Right lobe of liver (tissue), 6 donors: ENCODE results near the gene MAST4. TPM values are rescaled to one million over a fixed set of nuclear protein-coding genes. Genes with fewer than 3 reads are reported as not detected.

ENCODE experiments used
- ATAC-seq, 4 donors: fragments of 200-7000 bp; cut with Tn5 transposase; one replicate each; pipeline ENCODE4 v1.9.1; 2020; ENCODE audit warnings: mild to moderate bottlenecking in 4 of 4, moderate library complexity in 4 of 4
- DNase-seq, 3 donors: peaks; one replicate each; pipeline ENCODE4 v3.0.0-alpha.2; 2020
- H3K27ac ChIP-seq, 3 donors: fragments of 200-600 bp; one replicate each; pipeline ENCODE4 v1.8.0; 2022
- H3K27me3 ChIP-seq, 2 donors: fragments of 200-600 bp; one replicate each; pipeline ENCODE4 v1.8.0; 2022
- H3K36me3 ChIP-seq, 4 donors: fragments of 200-600 bp; sonication (generic) in 1 of 4; one replicate each; pipeline versions ENCODE4 v1.5.1 to v1.8.0; 2017 to 2022; ENCODE audit warnings: control low read depth in 1 of 4
- H3K4me1 ChIP-seq, 4 donors: fragments of 200-600 bp; sonication (generic) in 1 of 4; one replicate each; pipeline versions ENCODE4 v1.5.1 to v1.8.0; 2017 to 2022; ENCODE audit warnings: control low read depth in 1 of 4
- H3K4me3 ChIP-seq, 3 donors: fragments of 200-600 bp; one replicate each; pipeline ENCODE4 v1.8.0; 2022
- H3K9me3 ChIP-seq, 4 donors: fragments of 200-600 bp; sonication (generic) in 1 of 4; one replicate each; pipeline versions ENCODE4 v1.5.1 to v1.8.0; 2017 to 2022; ENCODE audit warnings: control low read depth in 1 of 4
- CTCF ChIP-seq, 4 donors: fragments of 200-600 bp in 3 of 4; fragments of 450-650 bp in 1 of 4; IDR thresholded peaks; one replicate each; pipeline versions ENCODE4 v1.5.1 to v1.8.0; 2016 to 2022; ENCODE audit warnings: antibody characterized with exemption in 4 of 4, mild to moderate bottlenecking in 2 of 4
- POLR2A ChIP-seq: fragments of 450-650 bp; IDR thresholded peaks from one replicate; pipeline ENCODE4 v1.6.1; 2017; ENCODE audit warnings: antibody characterized with exemption, mild to moderate bottlenecking
- WGBS: methylation state at CpG from one replicate; pipeline ENCODE4 v1.1.6; 2018; ENCODE audit warnings: low coverage, low lambda C conversion rate; ENCODE audit not compliant: insufficient coverage; ENCODE audit errors: missing lambda C conversion rate; 5-methylcytosine and 5-hydroxymethylcytosine counted together
- intact Hi-C, 2 donors: fragments of 100-400 bp; cut with DNase I; formaldehyde crosslinking; loops; one replicate each; pipeline versions ENCODE4 v1.11.2 to v1.14.1; 2022
- total RNA-seq, 6 experiments: library from RNA; depleted of rRNA in 2 of 6; stranded (reverse); fragments of >200 nt in 2 of 6; fragmentation: NEBNext Ultra II Directional in 3 of 6; extraction: Animal tissue kit (Norgen Biotek cat#: 25700) in 3 of 6; gene quantifications; one replicate each; pipeline versions ENCODE4 v1.1.0 to v1.2.4, GENCODE V29; 2016 to 2023
- donor health status: DM: no; HTN: yes; CAD: no.
- donor health status: DM: no; HTN: no; CAD: no.
- donor health status: DM: no; HTN: no; CAD: no.
- donor health status: DM: no; HTN: yes; CAD: no.
- donor health status: DM: no; HTN: yes; CAD: no.

Gene MAST4
- total RNA-seq, 6 experiments from 2014 or later, result 9.4 to 23.5 (median 13.9) TPM

DNA sequence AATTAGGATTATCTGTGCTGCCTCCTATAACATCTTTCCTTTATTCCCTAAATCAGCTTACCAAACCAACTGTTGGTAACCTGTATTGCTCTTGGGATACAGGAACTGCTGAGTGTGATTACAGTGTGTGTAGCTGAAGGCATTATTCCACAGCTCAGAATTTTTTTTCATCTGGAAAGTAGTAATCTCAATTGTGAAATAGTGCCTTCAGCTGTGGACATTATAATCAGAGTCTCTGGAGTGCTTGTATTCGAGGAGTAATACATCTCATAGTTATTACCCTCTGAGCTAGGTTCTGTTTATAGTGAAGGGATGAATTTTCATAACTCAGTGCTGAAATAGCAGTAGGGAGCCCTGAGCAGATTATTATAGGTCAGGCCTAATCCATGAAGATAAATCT is 199.5 kb downstream of the MAST4 start:
- ATAC-seq (no peak), DNase-seq (no peak)
- Histone ChIP-seq H3K27me3 (no peaks in the 10 kb centered on the region), H3K4me1 (no peaks in the 10 kb centered on the region), H3K27ac (no peak overlapping the region), H3K9me3 (no peaks in the 10 kb centered on the region), H3K4me3 (no peak overlapping the region), H3K36me3 (no peaks in the 10 kb centered on the region)
- WGBS, result 67% methylated on average over 1 of the region's 1 CpG
- TF ChIP-seq CTCF (IDR thresholded peaks at IDR 0.05) (no peak), POLR2A (no peak)
- intact Hi-C loops, result no loop called here

GRCh38 chr5:66796305-66797292 is 200.4 kb downstream of the MAST4 start:
- Histone ChIP-seq H3K36me3 (no peaks in the 10 kb centered on the region), H3K27me3 (no peaks in the 10 kb centered on the region), H3K4me3 (no peak overlapping the region), H3K9me3 (no peaks in the 10 kb centered on the region), H3K27ac (no peak overlapping the region), H3K4me1 (no peaks in the 10 kb centered on the region)
- no peak for TF ChIP-seq CTCF (IDR thresholded peaks at IDR 0.05)
- no peak for TF ChIP-seq POLR2A
- DNase-seq, result no peak
- intact Hi-C loops, result no loop called here
- peak in 1 of 4 donors; percentile 18 for ATAC-seq
- WGBS, result 68% methylated on average over 9 of the region's 9 CpGs

- Histone ChIP-seq H3K27ac (no peak overlapping the region), H3K4me3 (no peak overlapping the region), H3K36me3 (no peaks in the 10 kb centered on the region), H3K4me1 (no peaks in the 10 kb centered on the region), H3K9me3 (no peaks in the 10 kb centered on the region), H3K27me3 (no peaks in the 10 kb centered on the region)
- WGBS, result 64% methylated on average over 2 of the region's 3 CpGs
- no peak for ATAC-seq
- DNase-seq, result no peak
- TF ChIP-seq POLR2A (no peak), CTCF (IDR thresholded peaks at IDR 0.05) (no peak)
- intact Hi-C loops, result no loop called here
These were observed 206.7 kb downstream of the MAST4 start for GRCh38 chr5:66802941-66803340.

- no peaks in the 10 kb centered on the region for H3K4me1 ChIP-seq
- no peaks in the 10 kb centered on the region for H3K36me3 ChIP-seq
- H3K27me3 ChIP-seq, result no peaks in the 10 kb centered on the region
- H3K9me3 ChIP-seq, result no peaks in the 10 kb centered on the region
- ATAC-seq, result no peak
- no peak for TF ChIP-seq POLR2A
- no peak for TF ChIP-seq CTCF (IDR thresholded peaks at IDR 0.05)
- no peak for DNase-seq
- intact Hi-C loops, result no loop called here
- WGBS, result 60% methylated on average over 5 of the region's 8 CpGs
- H3K4me3 ChIP-seq, result no peak overlapping the region
- H3K27ac ChIP-seq, result no peak overlapping the region
These were observed 209.6 kb downstream of the MAST4 start for GRCh38 chr5:66805514-66806430.
